Heart left ventricle (tissue), 13 donors: ENCODE results near the gene DPP10.

Experiments used
- CTCF ChIP-seq, 12 donors: fragments of 200-600 bp; sonication (generic) in 4 of 12; IDR thresholded peaks; one replicate each; pipeline versions ENCODE4 v1.5.0 to v1.8.0; 2018 to 2022; ENCODE audit warnings: antibody characterized with exemption in 12 of 12, mild to moderate bottlenecking in 5 of 12
- POLR2A ChIP-seq, 2 donors: fragments of 450-650 bp; IDR thresholded peaks; one replicate each; pipeline ENCODE4 v1.6.1; 2017; ENCODE audit warnings: antibody characterized with exemption in 2 of 2, mild to moderate bottlenecking in 2 of 2, moderate library complexity in 2 of 2
- donor health status: ischemic (EF 13 %, LVEDD 7.1; RV severe dilation, severe dysfunction).
- donor health status: DM: no; HTN: yes; CAD: no.
- donor health status: DM: no; HTN: no; CAD: no.
- donor health status: ischemic (EF 25% LVEDD 6.9; RV normal size, moderate dysfunction).
- donor health status: ischemic (EF 25% LVEDD 5.7; RV mildly dilated, moderate dysfunction).
- donor health status: ischemic (EF 35%, LVEDD 5.7; RV mildly dilated, moderate dysfunction).
- donor health status: nonischemic (EF 11% LVEDD 7.7; RV severe dilation, severe dysfunction).
- donor health status: DM: yes; HTN: yes; CAD: no.
- donor health status: PGD.
- donor health status: ischemic (EF 29% LVEDD 5.4; RV normal size, mild dysfunction).
- donor health status: nonischemic (EF 23%, LVEDD 6.1; RV moderate dilation, normal function).

GRCh38 chr2:114426756-114427155, 15.7 kb upstream of the DPP10 start:
- TF ChIP-seq CTCF (IDR thresholded peaks at IDR 0.05) (no peak), POLR2A (IDR thresholded peaks at IDR 0.05) (no peak)
